Effector memory CD4-positive, alpha-beta T cell (primary cell): ENCODE measurements around the gene PRDX3.
A peak's percentile ranks its signal among the peaks of the same experiment; 100 is the strongest.

Experiments
- DNase-seq, 3 donors: peaks; one replicate each; pipeline ENCODE4 v3.0.0-alpha.2; 2020
- H3K27ac ChIP-seq: 2 replicates; pipeline ENCODE4 v1.7.0; 2013; ENCODE audit warnings: mild to moderate bottlenecking, low read length, moderate library complexity; ENCODE audit not compliant: insufficient read depth, poor library complexity, severe bottlenecking
- H3K27me3 ChIP-seq: replicated peaks from 2 replicates; pipeline ENCODE4 v1.7.0; 2013; ENCODE audit warnings: mild to moderate bottlenecking, low read length; ENCODE audit not compliant: insufficient read depth, control insufficient read depth, poor library complexity, severe bottlenecking
- H3K36me3 ChIP-seq: 2 replicates; pipeline ENCODE4 v1.7.0; 2013; ENCODE audit warnings: mild to moderate bottlenecking, low read length, moderate library complexity; ENCODE audit not compliant: control insufficient read depth, insufficient read depth
- H3K4me1 ChIP-seq: 2 replicates; pipeline ENCODE4 v1.7.0; 2013; ENCODE audit warnings: low read length, mild to moderate bottlenecking; ENCODE audit not compliant: control insufficient read depth, insufficient read depth, poor library complexity, severe bottlenecking
- H3K4me3 ChIP-seq: 2 replicates; pipeline ENCODE4 v1.7.0; 2013; ENCODE audit warnings: low read length, low read depth, mild to moderate bottlenecking; ENCODE audit not compliant: insufficient read depth, poor library complexity, severe bottlenecking
- H3K9me3 ChIP-seq: 2 replicates; pipeline ENCODE4 v1.7.0; 2013; ENCODE audit warnings: mild to moderate bottlenecking, low read length, moderate library complexity; ENCODE audit not compliant: control insufficient read depth

Gene PRDX3

GRCh38 chr10:119207366-119207666, 28.7 kb upstream of the PRDX3 start, which contains the start of gene GRK5:
Gene GRK5, plus strand, starts transcription at chr10:119207571. Its CDS starts 347 bp downstream, at chr10:119207918.
- Histone ChIP-seq H3K36me3 (no peaks in the 10 kb centered on the region), H3K4me3 (peak within 1 kb of the TSS; percentile 95), H3K9me3 (no peaks in the 10 kb centered on the region), H3K4me1 (peaks cover 17% of the 10 kb centered on the region), H3K27ac (peak within 1 kb of the TSS; percentile 85), H3K27me3 (no peaks in the 10 kb centered on the region)
- peak; percentile 94 to 95 (median 94) for DNase-seq

- H3K4me3 ChIP-seq, result peak overlapping the region; percentile 75
- H3K27me3 ChIP-seq, result no peaks in the 10 kb centered on the region
- DNase-seq, result peak; percentile 25 to 52 (median 47)
- H3K9me3 ChIP-seq, result no peaks in the 10 kb centered on the region
- H3K4me1 ChIP-seq, result peaks cover 14% of the 10 kb centered on the region
- no peaks in the 10 kb centered on the region for H3K36me3 ChIP-seq
- peak overlapping the region; percentile 85 for H3K27ac ChIP-seq
These were observed 28.2 kb upstream of the PRDX3 start for GRCh38 chr10:119206603-119207365.

GRCh38 chr10:119205894-119206602, 27.4 kb upstream of the PRDX3 start:
- H3K4me1 ChIP-seq, result peaks cover 14% of the 10 kb centered on the region
- H3K27ac ChIP-seq, result peak overlapping the region; percentile 85
- H3K27me3 ChIP-seq, result no peaks in the 10 kb centered on the region
- peak overlapping the region; percentile 75 for H3K4me3 ChIP-seq
- H3K9me3 ChIP-seq, result no peaks in the 10 kb centered on the region
- no peaks in the 10 kb centered on the region for H3K36me3 ChIP-seq
- DNase-seq, result peak; percentile 15 to 43 (median 23)

- no peak for DNase-seq
- H3K4me1 ChIP-seq, result peaks cover 9% of the 10 kb centered on the region
- no peaks in the 10 kb centered on the region for H3K27me3 ChIP-seq
- no peaks in the 10 kb centered on the region for H3K9me3 ChIP-seq
- H3K4me3 ChIP-seq, result no peak overlapping the region
- H3K36me3 ChIP-seq, result no peaks in the 10 kb centered on the region
- H3K27ac ChIP-seq, result no peak overlapping the region
These were observed 24.4 kb upstream of the PRDX3 start for GRCh38 chr10:119203006-119203405.

GRCh38 chr10:119201233-119201632, 22.6 kb upstream of the PRDX3 start:
- DNase-seq, result no peak
- H3K27me3 ChIP-seq, result no peaks in the 10 kb centered on the region
- no peak overlapping the region for H3K4me3 ChIP-seq
- H3K27ac ChIP-seq, result no peak overlapping the region
- H3K9me3 ChIP-seq, result no peaks in the 10 kb centered on the region
- H3K4me1 ChIP-seq, result peaks cover 6% of the 10 kb centered on the region
- no peaks in the 10 kb centered on the region for H3K36me3 ChIP-seq

GRCh38 chr10:119199231-119199992, 20.8 kb upstream of the PRDX3 start:
- Histone ChIP-seq H3K9me3 (no peaks in the 10 kb centered on the region), H3K36me3 (no peaks in the 10 kb centered on the region), H3K27me3 (no peaks in the 10 kb centered on the region), H3K4me1 (no peaks in the 10 kb centered on the region), H3K4me3 (no peak overlapping the region), H3K27ac (no peak overlapping the region)
- DNase-seq, result peak in 1 of 3 donors; percentile 13

GRCh38 chr10:119198438-119198837, 19.8 kb upstream of the PRDX3 start:
- H3K4me3 ChIP-seq, result no peak overlapping the region
- H3K27ac ChIP-seq, result no peak overlapping the region
- no peak for DNase-seq
- no peaks in the 10 kb centered on the region for H3K36me3 ChIP-seq
- no peaks in the 10 kb centered on the region for H3K9me3 ChIP-seq
- no peaks in the 10 kb centered on the region for H3K4me1 ChIP-seq
- H3K27me3 ChIP-seq, result no peaks in the 10 kb centered on the region

- Histone ChIP-seq H3K27me3 (no peaks in the 10 kb centered on the region), H3K27ac (no peak overlapping the region), H3K4me3 (no peak overlapping the region), H3K4me1 (no peaks in the 10 kb centered on the region), H3K36me3 (no peaks in the 10 kb centered on the region), H3K9me3 (no peaks in the 10 kb centered on the region)
- DNase-seq, result no peak
These were observed 19.3 kb upstream of the PRDX3 start for GRCh38 chr10:119197921-119198320.

- no peak for DNase-seq
- H3K27me3 ChIP-seq, result no peaks in the 10 kb centered on the region
- no peaks in the 10 kb centered on the region for H3K36me3 ChIP-seq
- no peak overlapping the region for H3K4me3 ChIP-seq
- H3K27ac ChIP-seq, result no peak overlapping the region
- H3K9me3 ChIP-seq, result no peaks in the 10 kb centered on the region
- H3K4me1 ChIP-seq, result peaks cover 6% of the 10 kb centered on the region
These were observed 13.3 kb upstream of the PRDX3 start for GRCh38 chr10:119191881-119192280.
